Measurements from ENCODE around the gene GSS.

DNA sequence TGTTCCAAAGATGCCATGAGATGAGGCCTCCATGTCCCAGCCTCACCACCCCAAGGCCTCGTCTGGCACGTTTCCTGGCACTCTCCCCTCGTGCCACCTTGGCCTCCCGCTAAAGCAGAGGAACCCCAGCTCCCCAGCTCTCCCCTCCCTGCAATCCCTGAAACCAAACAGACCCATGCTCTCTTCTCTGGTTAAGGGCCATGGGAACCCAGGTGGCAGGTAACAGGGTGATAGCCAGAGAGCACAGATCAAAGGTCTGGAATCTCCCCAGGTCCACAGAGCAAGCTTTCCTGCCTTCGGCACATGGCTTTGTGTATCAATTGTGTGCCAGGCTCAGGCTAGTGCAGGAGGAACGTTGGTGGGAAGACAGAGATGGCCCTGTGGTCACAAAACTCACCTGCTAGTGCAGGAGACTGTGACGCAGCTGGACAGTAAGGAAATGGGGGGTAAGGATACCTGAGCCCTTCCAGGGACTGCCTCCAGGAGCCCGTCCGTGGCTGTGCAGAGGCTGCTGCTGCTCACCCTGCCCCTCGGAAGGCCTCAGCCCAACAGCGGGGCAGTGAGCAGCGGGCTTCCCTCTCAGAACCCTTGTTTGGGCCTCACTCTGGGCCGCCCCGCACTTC lies 39.0 kb upstream of the GSS start:
- TF ChIP-seq, protein P1, sequence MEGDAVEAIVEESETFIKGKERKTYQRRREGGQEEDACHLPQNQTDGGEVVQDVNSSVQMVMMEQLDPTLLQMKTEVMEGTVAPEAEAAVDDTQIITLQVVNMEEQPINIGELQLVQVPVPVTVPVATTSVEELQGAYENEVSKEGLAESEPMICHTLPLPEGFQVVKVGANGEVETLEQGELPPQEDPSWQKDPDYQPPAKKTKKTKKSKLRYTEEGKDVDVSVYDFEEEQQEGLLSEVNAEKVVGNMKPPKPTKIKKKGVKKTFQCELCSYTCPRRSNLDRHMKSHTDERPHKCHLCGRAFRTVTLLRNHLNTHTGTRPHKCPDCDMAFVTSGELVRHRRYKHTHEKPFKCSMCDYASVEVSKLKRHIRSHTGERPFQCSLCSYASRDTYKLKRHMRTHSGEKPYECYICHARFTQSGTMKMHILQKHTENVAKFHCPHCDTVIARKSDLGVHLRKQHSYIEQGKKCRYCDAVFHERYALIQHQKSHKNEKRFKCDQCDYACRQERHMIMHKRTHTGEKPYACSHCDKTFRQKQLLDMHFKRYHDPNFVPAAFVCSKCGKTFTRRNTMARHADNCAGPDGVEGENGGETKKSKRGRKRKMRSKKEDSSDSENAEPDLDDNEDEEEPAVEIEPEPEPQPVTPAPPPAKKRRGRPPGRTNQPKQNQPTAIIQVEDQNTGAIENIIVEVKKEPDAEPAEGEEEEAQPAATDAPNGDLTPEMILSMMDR (IDR thresholded peaks at IDR 0.05): no peak
- TF ChIP-seq POLR2A (IDR thresholded peaks at IDR 0.05): no peak

Data from heart left ventricle (tissue), 13 donors.